ENCODE measurements around the gene TGFB2. TPM values are rescaled to one million over a fixed set of nuclear protein-coding genes. Genes with fewer than 3 reads are reported as not detected.

The TGFB2 gene
- total RNA-seq, 4 donors from 2014 or later: 4.9 to 43.2 (median 12.0) TPM

DNA sequence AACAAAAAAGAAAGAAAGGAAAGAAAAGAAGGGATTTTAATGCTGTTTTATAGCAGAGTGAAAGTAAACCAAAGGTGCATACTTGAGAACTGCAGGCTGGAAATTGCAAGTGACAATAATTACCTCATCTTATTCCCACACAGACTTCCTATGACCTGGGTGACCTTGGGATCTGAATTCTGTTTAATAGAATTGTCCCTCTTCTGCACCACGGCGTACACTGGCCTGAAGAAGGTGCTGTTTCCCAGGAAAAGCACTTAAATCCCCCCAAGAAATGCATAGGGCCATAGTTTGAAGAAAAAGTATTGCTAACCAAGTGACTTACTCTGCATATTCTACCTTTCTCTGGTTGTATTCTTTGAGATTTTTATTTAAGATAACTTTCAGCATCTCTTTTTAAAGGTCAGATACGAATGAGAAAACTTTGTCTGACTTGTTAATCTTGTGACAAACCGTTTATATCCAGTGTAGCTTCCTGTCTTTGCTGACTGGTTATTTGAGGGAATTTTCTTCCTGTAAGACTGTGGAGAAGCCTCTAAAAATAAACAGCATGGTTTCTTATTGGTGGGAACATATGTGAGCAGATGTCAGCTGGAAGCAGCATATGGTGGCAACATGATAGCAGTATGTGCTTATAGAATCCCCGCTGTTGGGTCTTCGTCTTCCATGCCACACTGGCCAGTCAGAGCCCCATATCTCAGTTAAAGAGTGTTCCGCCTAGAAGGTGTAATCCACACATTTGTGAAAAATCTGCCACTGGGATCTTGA is 16.3 kb downstream of the TGFB2 start:
- Histone ChIP-seq H3K4me1 (no peaks in the 10 kb centered on the region), H3K27ac (no peak overlapping the region), H3K9me3 (no peaks in the 10 kb centered on the region), H3K4me3 (no peak overlapping the region), H3K27me3 (no peaks in the 10 kb centered on the region), H3K36me3 (no peaks in the 10 kb centered on the region)
- TF ChIP-seq POLR2A (IDR thresholded peaks at IDR 0.05): no peak
- TF ChIP-seq, protein P1, sequence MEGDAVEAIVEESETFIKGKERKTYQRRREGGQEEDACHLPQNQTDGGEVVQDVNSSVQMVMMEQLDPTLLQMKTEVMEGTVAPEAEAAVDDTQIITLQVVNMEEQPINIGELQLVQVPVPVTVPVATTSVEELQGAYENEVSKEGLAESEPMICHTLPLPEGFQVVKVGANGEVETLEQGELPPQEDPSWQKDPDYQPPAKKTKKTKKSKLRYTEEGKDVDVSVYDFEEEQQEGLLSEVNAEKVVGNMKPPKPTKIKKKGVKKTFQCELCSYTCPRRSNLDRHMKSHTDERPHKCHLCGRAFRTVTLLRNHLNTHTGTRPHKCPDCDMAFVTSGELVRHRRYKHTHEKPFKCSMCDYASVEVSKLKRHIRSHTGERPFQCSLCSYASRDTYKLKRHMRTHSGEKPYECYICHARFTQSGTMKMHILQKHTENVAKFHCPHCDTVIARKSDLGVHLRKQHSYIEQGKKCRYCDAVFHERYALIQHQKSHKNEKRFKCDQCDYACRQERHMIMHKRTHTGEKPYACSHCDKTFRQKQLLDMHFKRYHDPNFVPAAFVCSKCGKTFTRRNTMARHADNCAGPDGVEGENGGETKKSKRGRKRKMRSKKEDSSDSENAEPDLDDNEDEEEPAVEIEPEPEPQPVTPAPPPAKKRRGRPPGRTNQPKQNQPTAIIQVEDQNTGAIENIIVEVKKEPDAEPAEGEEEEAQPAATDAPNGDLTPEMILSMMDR (IDR thresholded peaks at IDR 0.05): peak in 1 of 4 experiments; percentile 19
- DNase-seq: no peak
- intact Hi-C loops (cut with DNase I; ENCODE audit: low total_unique reads): no loop called here

DNA sequence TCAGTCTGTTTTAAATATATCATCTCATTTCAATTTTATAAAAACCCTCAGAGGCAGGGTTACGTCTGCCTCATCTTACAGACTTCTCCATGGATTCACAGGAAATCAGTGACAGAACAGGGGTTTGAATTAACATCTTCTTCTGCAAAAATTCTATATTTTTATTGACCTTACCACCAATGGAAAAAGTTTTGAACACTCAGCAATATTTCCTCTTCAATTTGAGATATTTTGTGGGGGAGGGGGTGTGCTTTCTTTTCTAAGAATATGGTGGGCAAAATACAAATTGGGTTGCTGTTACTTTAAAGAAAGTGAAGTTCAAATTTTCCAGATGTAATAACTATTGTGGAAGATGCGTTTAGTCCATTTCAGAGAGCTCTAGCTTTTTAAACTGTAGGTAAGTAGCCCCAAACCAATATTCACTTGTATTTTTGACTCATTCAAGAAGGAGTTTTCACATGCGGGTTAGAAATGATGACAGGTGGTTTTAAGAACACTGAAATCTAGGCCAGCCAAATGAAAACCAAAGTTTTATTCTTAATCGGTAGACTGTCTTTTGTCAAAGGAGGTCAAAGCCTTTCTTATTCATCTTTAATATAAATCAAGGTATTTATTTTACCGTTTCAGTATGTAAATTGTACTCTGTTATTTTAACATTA is 17.4 kb downstream of the TGFB2 start:
- intact Hi-C loops (cut with DNase I; ENCODE audit: low total_unique reads): no loop called here
- no peaks in the 10 kb centered on the region for H3K36me3 ChIP-seq
- no peak for TF ChIP-seq POLR2A (IDR thresholded peaks at IDR 0.05)
- TF ChIP-seq, protein P1 (IDR thresholded peaks at IDR 0.05): no peak
- DNase-seq: no peak
- no peaks in the 10 kb centered on the region for H3K4me1 ChIP-seq
- no peaks in the 10 kb centered on the region for H3K27me3 ChIP-seq
- no peak overlapping the region for H3K4me3 ChIP-seq
- no peaks in the 10 kb centered on the region for H3K9me3 ChIP-seq
- H3K27ac ChIP-seq: no peak overlapping the region

DNA sequence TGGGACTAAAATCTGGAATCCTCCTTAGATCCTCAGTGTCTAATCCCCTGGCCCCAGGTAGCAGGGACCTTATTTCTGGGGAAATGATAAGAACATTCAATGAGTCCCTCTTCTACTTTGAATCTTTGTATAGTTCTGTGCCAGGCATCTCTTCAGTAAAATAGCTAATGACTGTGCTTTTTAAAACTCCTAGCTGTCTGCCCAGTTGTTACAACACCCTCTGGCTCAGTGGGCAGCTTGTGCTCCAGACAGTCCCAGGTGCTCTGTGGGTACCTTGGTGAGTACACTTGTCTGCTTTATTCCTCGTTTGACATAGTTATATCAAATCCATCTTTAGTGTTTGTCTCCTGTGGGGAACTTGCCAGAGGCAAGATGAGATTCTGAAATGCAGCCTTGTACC is 18.0 kb downstream of the TGFB2 start:
- Histone ChIP-seq H3K4me3 (no peak overlapping the region), H3K4me1 (no peaks in the 10 kb centered on the region), H3K27me3 (no peaks in the 10 kb centered on the region), H3K36me3 (no peaks in the 10 kb centered on the region), H3K27ac (no peak overlapping the region), H3K9me3 (no peaks in the 10 kb centered on the region)
- no peak for TF ChIP-seq POLR2A (IDR thresholded peaks at IDR 0.05)
- DNase-seq: no peak
- intact Hi-C loops (cut with DNase I; ENCODE audit: low total_unique reads): no loop called here

DNA sequence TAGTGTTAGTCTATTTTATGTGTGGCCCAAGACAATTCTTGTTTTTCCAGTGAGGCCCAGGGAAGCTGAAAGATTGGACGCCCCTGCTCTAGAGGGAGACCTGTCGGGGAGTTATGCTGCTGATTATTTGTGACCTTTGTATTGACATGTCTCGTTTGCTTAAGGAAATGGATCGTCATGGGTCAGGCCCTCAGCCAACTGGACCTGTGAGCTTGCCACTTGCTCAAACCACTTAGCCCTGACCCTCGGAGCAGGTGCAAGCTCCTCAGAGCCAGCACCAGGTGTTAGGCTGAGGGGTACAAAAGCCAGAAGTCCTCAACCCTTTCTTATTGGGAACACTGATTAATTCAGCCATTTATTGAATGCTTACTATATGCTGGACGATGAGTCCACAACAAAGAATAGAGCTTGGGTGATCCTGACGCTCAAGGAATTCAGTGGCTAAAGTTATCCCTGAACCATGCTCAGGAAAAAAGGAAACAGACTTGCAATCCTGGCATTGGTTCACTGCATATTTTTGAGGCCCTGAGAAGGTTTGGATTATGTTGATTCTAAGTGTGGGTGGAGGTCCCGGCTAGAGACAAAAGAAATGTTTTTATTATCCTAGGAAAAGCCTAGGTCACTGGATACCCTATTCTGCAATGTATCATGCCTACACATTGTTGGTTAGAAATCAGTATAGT is 19.0 kb downstream of the TGFB2 start:
- intact Hi-C loops (cut with DNase I; ENCODE audit: low total_unique reads): no loop called here
- no peak for DNase-seq
- H3K4me3 ChIP-seq: no peak overlapping the region
- no peaks in the 10 kb centered on the region for H3K9me3 ChIP-seq
- H3K4me1 ChIP-seq: no peaks in the 10 kb centered on the region
- no peaks in the 10 kb centered on the region for H3K27me3 ChIP-seq
- TF ChIP-seq, protein P1 (IDR thresholded peaks at IDR 0.05): no peak
- no peak for TF ChIP-seq POLR2A (IDR thresholded peaks at IDR 0.05)
- peak overlapping the region; percentile 40 to 56 for H3K27ac ChIP-seq
- H3K36me3 ChIP-seq: no peaks in the 10 kb centered on the region

DNA sequence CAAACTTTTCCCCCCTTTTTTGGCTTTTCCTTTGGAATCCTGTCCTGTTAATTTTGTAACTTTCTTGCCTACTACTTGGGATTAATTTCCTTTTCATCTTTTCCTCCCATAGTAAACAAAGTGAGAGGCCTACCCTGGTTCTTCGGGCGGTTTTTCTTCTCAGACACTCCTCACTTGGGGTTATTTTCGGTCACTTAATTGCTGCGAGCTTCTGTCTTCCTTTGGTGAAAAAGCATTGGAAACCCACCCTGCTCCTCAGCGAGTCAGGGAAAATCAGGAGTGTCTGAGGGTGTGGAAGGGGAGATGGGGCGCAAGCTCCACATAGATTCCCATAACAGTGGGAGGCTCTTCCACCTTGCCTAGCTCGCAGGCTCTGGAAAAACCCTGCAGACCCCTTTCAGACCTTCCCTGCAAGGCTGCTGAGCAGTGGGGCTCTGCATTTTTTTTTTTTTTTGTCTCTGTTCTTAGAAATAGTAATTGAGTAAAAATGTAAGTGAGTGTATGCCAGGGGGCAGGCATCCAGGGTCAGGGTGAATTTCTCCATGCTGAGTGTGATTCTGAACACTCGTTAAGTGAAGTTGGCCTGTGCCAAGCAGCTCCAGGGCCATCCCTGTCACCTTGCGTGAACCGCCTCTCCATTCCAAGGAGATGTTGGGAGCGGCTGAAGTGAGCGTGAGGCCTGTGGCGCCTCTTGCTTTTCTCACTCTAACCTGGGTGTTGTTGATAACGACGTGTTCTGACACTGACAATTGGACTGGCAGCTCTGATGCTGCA is 20.3 kb downstream of the TGFB2 start:
- Histone ChIP-seq H3K4me1 (no peaks in the 10 kb centered on the region), H3K27ac (peak overlapping the region; percentile 40 to 56), H3K9me3 (no peaks in the 10 kb centered on the region), H3K27me3 (no peaks in the 10 kb centered on the region), H3K36me3 (no peaks in the 10 kb centered on the region), H3K4me3 (no peak overlapping the region)
- DNase-seq: peak; percentile 38 to 48
- no peak for TF ChIP-seq POLR2A (IDR thresholded peaks at IDR 0.05)
- TF ChIP-seq, protein P1 (IDR thresholded peaks at IDR 0.05): no peak
- intact Hi-C loops (cut with DNase I; ENCODE audit: low total_unique reads): no loop called here

Measured in uterus (tissue), 4 donors.